Measurements from ENCODE around the gene FARSA. TPM values are rescaled to one million over a fixed set of nuclear protein-coding genes. Genes with fewer than 3 reads are reported as not detected.

Gene FARSA
- total and polyA plus RNA-seq, 4 experiments from 2014 or later: 53.8 to 68.1 (median 61.2) TPM

DNA sequence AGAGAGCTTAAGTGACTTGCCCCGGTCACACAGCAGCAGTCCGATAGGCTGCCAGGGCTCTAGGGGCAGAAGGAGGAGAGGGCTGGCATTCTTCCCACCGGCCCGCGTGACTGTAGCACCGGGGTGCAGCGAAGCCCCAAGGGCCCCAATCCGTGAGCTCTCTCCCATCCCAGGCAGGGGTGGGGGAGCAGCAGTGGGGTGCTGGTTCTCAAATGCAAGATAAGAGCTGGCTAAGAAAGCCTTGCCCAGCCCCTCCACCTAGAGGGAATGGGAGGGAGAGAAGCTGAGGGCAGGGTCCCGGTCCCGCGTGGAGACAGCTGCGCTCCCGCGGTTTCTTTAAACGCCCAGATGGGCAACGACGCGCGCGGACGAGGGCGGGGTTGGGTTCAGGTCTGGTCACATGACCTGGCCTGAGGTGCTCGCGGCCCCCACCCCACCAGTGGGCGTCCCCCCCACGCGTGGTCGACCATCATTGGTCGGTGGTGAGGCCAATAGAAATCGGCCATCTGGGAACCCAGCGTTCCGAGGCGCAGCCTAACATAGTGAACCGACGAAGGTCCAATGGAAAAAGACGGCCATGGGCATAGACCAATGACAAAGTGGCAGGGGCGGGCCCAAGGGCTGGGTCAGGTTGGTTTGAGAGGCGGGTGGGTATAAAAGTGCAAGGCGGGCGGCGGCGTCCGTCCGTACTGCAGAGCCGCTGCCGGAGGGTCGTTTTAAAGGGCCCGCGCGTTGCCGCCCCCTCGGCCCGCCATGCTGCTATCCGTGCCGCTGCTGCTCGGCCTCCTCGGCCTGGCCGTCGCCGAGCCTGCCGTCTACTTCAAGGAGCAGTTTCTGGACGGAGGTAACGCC lies 4.6 kb upstream of the FARSA start, which contains the start of gene CALR:
Gene CALR, plus strand, starts transcription at position 683 of the 852 bp plus-strand sequence. Its CDS starts 71 bp downstream, at position 754.
- Mint-ChIP-seq H3K27me3 (no peaks in the 10 kb centered on the region), H3K4me3 (peak within 1 kb of the TSS; percentile 94 to 99 (median 98)), H3K9me3 (peaks cover 0 to 7% (median 0%) of the 10 kb centered on the region in 8 donors), H3K27ac (peak within 1 kb of the TSS; percentile 96 to 99 (median 98)), H3K36me3 (peaks cover 27 to 42% of the 10 kb centered on the region in 2 donors), H3K4me1 (peaks cover 18 to 58% (median 37%) of the 10 kb centered on the region in 4 donors)
- Histone ChIP-seq H3K36me3 (ENCODE audit: insufficient read depth, low read length) (peaks cover 32% of the 10 kb centered on the region), H3K4me3 (ENCODE audit: low read length in 2 of 2) (peak within 1 kb of the TSS; percentile 49 to 97), H3K27ac (ENCODE audit: low read depth, low read length) (peak within 1 kb of the TSS; percentile 90), H3K4me1 (ENCODE audit: insufficient read depth, low read length) (peaks cover 39% of the 10 kb centered on the region), H3K27me3 (ENCODE audit: insufficient read depth, low read length) (no peaks in the 10 kb centered on the region), H3K9me3 (ENCODE audit: control insufficient read depth in 1 of 2, low read length in 2 of 2) (no peaks in the 10 kb centered on the region)
- peak; percentile 99 to 100 (median 99) for DNase-seq
- intact Hi-C loops (cut with micrococcal nuclease): loop anchor here (1.0 to 10.0 kb wide), 4 partner anchors 19 to 203 kb away; partner anchors contain the start of genes GCDH, GET3, SYCE2 and TRIR
- POLR2A ChIA-PET (ENCODE audit: partially characterized antibody): interaction anchor here (0.5 to 3.1 kb wide), 25 partner anchors 7 to 1752 kb away, joined by 3 to 40 read pairs (median 4); partner anchors contain the start of genes DNASE2, GADD45GIP1, GCDH and NACC1
- CTCF ChIA-PET (ENCODE audit: partially characterized antibody): interaction anchor here (1.2 to 1.6 kb wide), 5 partner anchors 17 to 142 kb away, joined by 3 to 9 read pairs (median 4); no protein-coding TSS in a partner anchor

DNA sequence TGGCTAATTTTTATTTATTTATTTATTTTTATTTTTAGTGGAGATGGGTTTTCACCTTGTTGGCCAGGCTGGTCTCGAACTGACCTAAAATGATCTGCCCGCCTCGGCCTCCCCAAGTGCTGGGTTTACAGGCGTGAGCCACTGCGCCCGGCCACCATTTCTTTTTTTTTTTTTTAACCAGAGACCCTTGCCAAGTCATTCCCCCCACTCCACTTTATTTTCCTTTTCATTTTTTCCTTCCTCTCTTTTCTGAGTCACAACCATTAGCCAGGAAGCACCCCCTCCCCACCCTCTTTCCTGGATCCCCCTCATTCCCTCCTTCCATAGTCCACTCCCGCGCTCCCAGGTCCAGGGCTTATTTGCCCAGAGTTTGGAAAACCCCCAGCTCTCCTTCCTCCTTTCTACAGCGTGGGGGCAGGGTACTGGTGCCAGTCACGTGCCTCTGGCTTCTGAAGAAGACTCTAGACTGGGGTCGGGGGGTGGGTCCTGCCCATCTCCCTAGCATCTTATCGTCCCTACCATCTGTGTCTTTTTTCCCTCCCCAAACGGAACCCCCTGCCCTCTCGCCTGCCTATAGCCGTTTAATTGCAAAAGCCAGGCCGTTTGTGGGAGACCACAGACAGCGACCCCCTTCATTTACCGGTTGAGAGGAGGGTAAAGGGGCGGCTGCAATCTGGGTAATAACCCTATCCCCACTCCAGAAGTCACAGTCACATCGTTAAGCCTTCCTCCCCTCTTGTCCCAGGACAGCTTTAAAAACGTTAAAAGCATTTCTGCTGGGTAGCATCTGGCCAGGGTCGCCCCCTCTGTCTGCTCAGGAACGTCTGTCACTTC lies 3.8 kb upstream of the FARSA start:
- no peaks in the 10 kb centered on the region for H3K9me3 ChIP-seq (ENCODE audit: control insufficient read depth in 1 of 2, low read length in 2 of 2)
- Mint-ChIP-seq H3K9me3 (peaks cover 0 to 7% (median 0%) of the 10 kb centered on the region in 8 donors), H3K4me1 (peaks cover 26 to 61% (median 43%) of the 10 kb centered on the region in 4 donors), H3K36me3 (peaks cover 22 to 43% of the 10 kb centered on the region in 2 donors), H3K4me3 (peak overlapping the region; percentile 94 to 99 (median 98)), H3K27ac (peak overlapping the region; percentile 96 to 99 (median 98)), H3K27me3 (no peaks in the 10 kb centered on the region)
- intact Hi-C loops (cut with micrococcal nuclease): loop anchor here (10.0 kb wide), 1 partner anchor 203 kb away; the partner anchor contains the start of genes GET3 and TRIR
- peak overlapping the region; percentile 37 to 97 for H3K4me3 ChIP-seq (ENCODE audit: low read length in 2 of 2)
- H3K4me1 ChIP-seq (ENCODE audit: insufficient read depth, low read length): peaks cover 48% of the 10 kb centered on the region
- H3K27ac ChIP-seq (ENCODE audit: low read depth, low read length): peak overlapping the region; percentile 90
- no peaks in the 10 kb centered on the region for H3K27me3 ChIP-seq (ENCODE audit: insufficient read depth, low read length)
- POLR2A ChIA-PET (ENCODE audit: partially characterized antibody): interaction anchor here (0.5 to 3.1 kb wide), 23 partner anchors 9 to 1753 kb away, joined by 3 to 40 read pairs (median 4); partner anchors contain the start of genes DNASE2, GADD45GIP1, GCDH and NACC1
- CTCF ChIA-PET (ENCODE audit: partially characterized antibody): interaction anchor here (1.2 to 1.6 kb wide), 4 partner anchors 18 to 141 kb away, joined by 3 to 9 read pairs (median 5); no protein-coding TSS in a partner anchor
- DNase-seq: no peak
- H3K36me3 ChIP-seq (ENCODE audit: insufficient read depth, low read length): peaks cover 27% of the 10 kb centered on the region

DNA sequence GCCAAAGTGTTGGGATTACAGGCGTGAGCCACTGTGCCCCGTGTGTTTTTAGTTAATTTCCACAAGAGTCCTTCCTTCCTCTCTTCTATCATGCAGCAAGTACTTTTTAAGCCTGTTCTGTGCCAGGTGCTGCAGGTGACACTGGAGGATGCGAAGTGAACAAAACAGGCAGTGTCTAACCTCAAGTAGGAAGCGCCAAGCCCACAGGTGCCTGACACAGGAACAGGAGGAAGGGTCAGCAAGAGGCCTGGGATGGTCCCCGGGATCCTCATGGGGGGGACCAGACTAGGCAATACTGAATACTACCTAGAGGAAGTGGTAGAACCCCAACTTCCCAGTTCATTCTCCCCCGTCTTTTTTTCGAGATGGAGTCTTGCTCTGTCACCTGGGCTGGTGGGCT lies 3.1 kb upstream of the FARSA start:
- Histone ChIP-seq H3K36me3 (ENCODE audit: insufficient read depth, low read length) (peaks cover 20% of the 10 kb centered on the region), H3K27me3 (ENCODE audit: insufficient read depth, low read length) (no peaks in the 10 kb centered on the region), H3K27ac (ENCODE audit: low read depth, low read length) (no peak overlapping the region), H3K4me1 (ENCODE audit: insufficient read depth, low read length) (peaks cover 54% of the 10 kb centered on the region), H3K4me3 (ENCODE audit: low read length in 2 of 2) (no peak overlapping the region), H3K9me3 (ENCODE audit: control insufficient read depth in 1 of 2, low read length in 2 of 2) (no peaks in the 10 kb centered on the region)
- no peaks in the 10 kb centered on the region for H3K27me3 Mint-ChIP-seq
- ChIA-PET CTCF (ENCODE audit: partially characterized antibody) (interaction anchor here (1.3 kb wide), 1 partner anchor 29 kb away, joined by 6 read pairs; no protein-coding TSS in a partner anchor), POLR2A (ENCODE audit: partially characterized antibody) (interaction anchor here (3.1 kb wide), 1 partner anchor 11 kb away, joined by 12 read pairs; no protein-coding TSS in a partner anchor)
- DNase-seq: no peak
- peak overlapping the region in 2 of 8 donors; percentile 44 to 74 for H3K4me3 Mint-ChIP-seq
- H3K27ac Mint-ChIP-seq: peak overlapping the region in 1 of 7 donors; percentile 32
- peaks cover 0 to 7% (median 0%) of the 10 kb centered on the region in 8 donors for H3K9me3 Mint-ChIP-seq
- intact Hi-C loops (cut with micrococcal nuclease): loop anchor here (10.0 kb wide), 1 partner anchor 202 kb away; the partner anchor contains the start of genes GET3 and TRIR
- H3K4me1 Mint-ChIP-seq: peaks cover 28 to 64% (median 45%) of the 10 kb centered on the region in 4 donors
- H3K36me3 Mint-ChIP-seq: peaks cover 19 to 42% of the 10 kb centered on the region in 2 donors

DNA sequence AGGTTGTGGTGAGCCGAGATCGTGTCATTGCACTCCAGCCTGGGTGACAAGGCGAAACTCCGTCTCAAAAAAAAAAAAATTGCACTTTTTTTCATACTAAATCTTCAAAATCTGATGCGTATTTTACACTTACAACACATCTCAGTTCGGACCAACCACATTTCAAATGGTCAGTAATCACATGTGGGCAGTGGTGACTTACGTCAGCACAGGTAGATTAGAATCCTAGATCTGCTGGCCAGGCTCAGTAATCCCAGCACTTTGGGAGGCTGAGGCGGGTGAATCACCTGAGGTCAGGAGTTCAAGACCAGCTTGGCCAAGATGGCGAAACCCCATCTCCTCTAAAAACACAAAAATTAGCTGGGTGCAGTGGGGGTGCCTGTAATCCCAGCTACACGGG lies 1.6 kb upstream of the FARSA start:
- H3K9me3 ChIP-seq (ENCODE audit: control insufficient read depth in 1 of 2, low read length in 2 of 2): no peaks in the 10 kb centered on the region
- peaks cover 10 to 31% of the 10 kb centered on the region in 2 donors for H3K36me3 Mint-ChIP-seq
- no peak overlapping the region for H3K27ac ChIP-seq (ENCODE audit: low read depth, low read length)
- peaks cover 13% of the 10 kb centered on the region for H3K36me3 ChIP-seq (ENCODE audit: insufficient read depth, low read length)
- DNase-seq: no peak
- H3K4me3 Mint-ChIP-seq: peak overlapping the region in 2 of 8 donors; percentile 40 to 54
- CTCF ChIA-PET (ENCODE audit: partially characterized antibody): no interaction called here
- peak overlapping the region in 1 of 7 donors; percentile 60 for H3K27ac Mint-ChIP-seq
- intact Hi-C loops (cut with micrococcal nuclease): loop anchor here (10.0 kb wide), 1 partner anchor 200 kb away; the partner anchor contains the start of genes GET3 and TRIR
- POLR2A ChIA-PET (ENCODE audit: partially characterized antibody): interaction anchor here (3.0 to 3.5 kb wide), 3 partner anchors 21 to 50 kb away, joined by 17 to 41 read pairs (median 26); partner anchors contain the start of gene GCDH
- no peak overlapping the region for H3K4me3 ChIP-seq (ENCODE audit: low read length in 2 of 2)
- no peaks in the 10 kb centered on the region for H3K27me3 Mint-ChIP-seq
- peaks cover 0 to 7% (median 0%) of the 10 kb centered on the region in 8 donors for H3K9me3 Mint-ChIP-seq
- H3K4me1 Mint-ChIP-seq: peaks cover 24 to 56% (median 39%) of the 10 kb centered on the region in 4 donors
- no peaks in the 10 kb centered on the region for H3K27me3 ChIP-seq (ENCODE audit: insufficient read depth, low read length)
- peaks cover 44% of the 10 kb centered on the region for H3K4me1 ChIP-seq (ENCODE audit: insufficient read depth, low read length)

DNA sequence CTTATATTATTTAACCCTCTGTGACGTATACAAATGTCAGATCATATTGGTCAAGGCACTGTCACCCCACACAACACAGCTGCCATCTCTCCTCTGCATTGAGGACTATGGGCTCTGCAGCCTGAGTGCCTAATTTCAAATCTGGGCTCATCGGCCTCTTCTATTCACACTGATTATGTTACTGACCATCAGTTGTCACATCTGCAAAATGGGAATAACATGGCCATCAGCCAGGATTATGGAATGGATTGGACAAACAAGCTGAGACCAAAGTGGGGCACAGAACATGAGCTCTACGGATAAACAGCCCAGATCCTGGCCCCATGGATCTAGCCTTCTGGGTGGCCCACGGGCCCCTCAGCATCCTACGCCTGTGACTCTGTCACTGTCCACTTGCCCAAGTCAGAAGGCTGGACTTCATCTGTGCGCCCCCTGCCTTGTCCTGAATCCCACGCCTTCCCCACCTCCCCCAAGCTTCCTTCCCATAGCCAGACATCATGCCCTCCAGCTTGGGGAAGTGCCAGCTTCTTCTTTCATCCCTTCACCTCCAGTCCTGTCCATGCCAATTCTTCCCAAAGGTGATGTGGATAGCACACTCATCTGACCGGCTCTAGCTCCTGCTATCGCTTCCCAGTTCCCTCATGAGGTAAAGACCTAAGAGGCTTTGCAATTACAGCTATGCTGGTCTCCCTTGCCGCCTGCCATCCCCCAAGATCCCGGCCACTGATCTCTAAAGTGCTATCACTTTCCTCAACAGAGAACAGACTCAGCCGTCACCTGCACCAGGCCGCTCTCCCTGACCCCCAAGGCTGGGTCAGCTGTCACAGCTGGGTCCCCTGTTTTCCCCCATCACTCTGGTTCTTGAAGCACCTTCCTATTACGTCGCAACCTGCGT lies 872 bp downstream of the FARSA start:
- peaks cover 17 to 31% (median 25%) of the 10 kb centered on the region in 4 donors for H3K4me1 Mint-ChIP-seq
- ChIA-PET POLR2A (ENCODE audit: partially characterized antibody) (interaction anchor here (0.7 to 3.5 kb wide), 12 partner anchors 9 to 252 kb away, joined by 3 to 41 read pairs (median 6); partner anchors contain the start of genes GCDH, JUNB, RAD23A and SYCE2), CTCF (ENCODE audit: partially characterized antibody) (interaction anchor here (1.3 to 2.3 kb wide), 9 partner anchors 13 to 172 kb away, joined by 3 to 15 read pairs (median 5); partner anchors contain the start of genes GCDH and SYCE2)
- H3K4me3 Mint-ChIP-seq: peak overlapping the region; percentile 94 to 99 (median 97)
- Histone ChIP-seq H3K27me3 (ENCODE audit: insufficient read depth, low read length) (no peaks in the 10 kb centered on the region), H3K36me3 (ENCODE audit: insufficient read depth, low read length) (peaks cover 29% of the 10 kb centered on the region), H3K27ac (ENCODE audit: low read depth, low read length) (peak overlapping the region; percentile 71), H3K9me3 (ENCODE audit: control insufficient read depth in 1 of 2, low read length in 2 of 2) (no peaks in the 10 kb centered on the region), H3K4me3 (ENCODE audit: low read length in 2 of 2) (peak overlapping the region; percentile 80 to 86), H3K4me1 (ENCODE audit: insufficient read depth, low read length) (peaks cover 30% of the 10 kb centered on the region)
- no peaks in the 10 kb centered on the region for H3K27me3 Mint-ChIP-seq
- no peaks in the 10 kb centered on the region for H3K9me3 Mint-ChIP-seq
- intact Hi-C loops (cut with micrococcal nuclease): loop anchor here (1.0 to 10.0 kb wide), 3 partner anchors 13 to 198 kb away; partner anchors contain the start of genes GET3, RAD23A and TRIR
- DNase-seq: no peak
- H3K27ac Mint-ChIP-seq: peak overlapping the region; percentile 62 to 97 (median 96)
- peaks cover 10 to 28% of the 10 kb centered on the region in 2 donors for H3K36me3 Mint-ChIP-seq
